T-cell (primary cell): Measurements from ENCODE around the gene PRELP. TPM values are rescaled to one million over a fixed set of nuclear protein-coding genes. Genes with fewer than 3 reads are reported as not detected.

Experiments
- ATAC-seq, 4 experiments: fragments of 200-7000 bp in 3 of 4; fragments of 150-1000 bp in 1 of 4; cut with Tn5 transposase; replicated peaks in 1 of 4; 1 replicate in 3 of 4; 2 replicates in 1 of 4; pipeline ENCODE4 v1.10.0; 2021; ENCODE audit warnings: moderate library complexity in 3 of 4, mild to moderate bottlenecking in 2 of 4, moderate number of reproducible peaks in 1 of 4
- CTCF ChIA-PET, 2 donors: fragments of 300-600 bp; sonication (Branson Sonifier 250); formaldehyde crosslinking; loops; one replicate each; lab custom pipeline; 2022; ENCODE audit warnings: antibody characterized with exemption in 2 of 2; lab: Charles Lee
- POLR2A ChIA-PET, 2 donors: fragments of 300-600 bp; sonication (Branson Sonifier 250); formaldehyde crosslinking; loops; one replicate each; lab custom pipeline; 2022; ENCODE audit warnings: antibody characterized with exemption in 2 of 2; lab: Charles Lee
- DNase-seq, 35 experiments: peaks; one replicate each; pipeline versions ENCODE4 v3.0.0 to v3.0.0-alpha.2; 2013 to 2023
- H3K27ac ChIP-seq: one replicate; pipeline ENCODE4 v1.5.1; 2013; ENCODE audit warnings: low read length
- H3K27me3 ChIP-seq, 2 experiments: replicated peaks in 1 of 2; 1 replicate in 1 of 2; 2 replicates in 1 of 2; pipeline versions ENCODE4 v1.6.1 to v1.7.0; 2013; ENCODE audit warnings: low read length in 1 of 2, mixed read lengths in 1 of 2; ENCODE audit not compliant: control insufficient read depth in 2 of 2, insufficient read depth in 2 of 2; ENCODE audit errors: extremely low read depth in 1 of 2
- H3K36me3 ChIP-seq, 2 donors: 1 replicate in 1 of 2; 2 replicates in 1 of 2; pipeline versions ENCODE4 v1.6.1 to v1.7.0; 2013; ENCODE audit warnings: low read length in 1 of 2; ENCODE audit not compliant: control insufficient read depth in 2 of 2, insufficient read depth in 1 of 2; ENCODE audit errors: extremely low read depth in 1 of 2
- H3K4me1 ChIP-seq, 2 experiments: 1 replicate in 1 of 2; 2 replicates in 1 of 2; pipeline versions ENCODE4 v1.6.1 to v1.7.0; 2013; ENCODE audit warnings: low read length in 2 of 2, mixed read lengths in 1 of 2; ENCODE audit not compliant: insufficient read depth in 2 of 2, control insufficient read depth in 1 of 2; ENCODE audit errors: extremely low read depth in 1 of 2
- H3K4me3 ChIP-seq, 2 donors: 1 replicate in 1 of 2; 2 replicates in 1 of 2; pipeline versions ENCODE4 v1.5.1 to v1.7.0; 2013; ENCODE audit warnings: mild to moderate bottlenecking in 2 of 2, low read length in 1 of 2, moderate library complexity in 1 of 2; ENCODE audit not compliant: control insufficient read depth in 1 of 2; ENCODE audit errors: extremely low read depth in 1 of 2
- H3K9me3 ChIP-seq: 2 replicates; pipeline ENCODE4 v1.7.0; 2013
- H3K27ac Mint-ChIP-seq, 2 donors: one replicate each; pipeline ENCODE4 v1.8.0; 2020 to 2021; ENCODE audit warnings: mild to moderate bottlenecking in 2 of 2, mixed read lengths in 2 of 2
- H3K27me3 Mint-ChIP-seq, 2 donors: one replicate each; pipeline ENCODE4 v1.8.0; 2021 to 2022; ENCODE audit warnings: mixed read lengths in 2 of 2
- H3K36me3 Mint-ChIP-seq: one replicate; pipeline ENCODE4 v1.8.0; 2021; ENCODE audit warnings: mixed read lengths
- H3K4me1 Mint-ChIP-seq, 3 donors: one replicate each; pipeline ENCODE4 v1.8.0; 2020 to 2022; ENCODE audit warnings: mixed read lengths in 3 of 3, mild to moderate bottlenecking in 1 of 3
- H3K4me3 Mint-ChIP-seq, 3 donors: one replicate each; pipeline ENCODE4 v1.8.0; 2020 to 2022; ENCODE audit warnings: mild to moderate bottlenecking in 3 of 3, mixed read lengths in 3 of 3, moderate library complexity in 3 of 3
- H3K9me3 Mint-ChIP-seq, 3 donors: one replicate each; pipeline ENCODE4 v1.8.0; 2020 to 2022; ENCODE audit warnings: mixed read lengths in 3 of 3
- WGBS: methylation state at CpG from one replicate; pipeline ENCODE4 v1.1.5; 2013; ENCODE audit warnings: missing lambda C conversion rate; ENCODE audit not compliant: insufficient coverage; 5-methylcytosine and 5-hydroxymethylcytosine counted together
- total RNA-seq, 35 experiments: library from RNA in 6 of 35; stranded (reverse) in 6 of 35; fragments of 120-200 nt in 1 of 35; gene quantifications; one replicate each; pipeline versions ENCODE4 v1.2.1 to v1.2.4 and lab custom pipeline; 2013 to 2026

The PRELP gene
- total RNA-seq, 5 donors from 2014 or later (not counting 1 experiment from before 2014, with no cell fraction given): 0.13 to 0.18 (median 0.13) TPM; not detected in 2

DNA sequence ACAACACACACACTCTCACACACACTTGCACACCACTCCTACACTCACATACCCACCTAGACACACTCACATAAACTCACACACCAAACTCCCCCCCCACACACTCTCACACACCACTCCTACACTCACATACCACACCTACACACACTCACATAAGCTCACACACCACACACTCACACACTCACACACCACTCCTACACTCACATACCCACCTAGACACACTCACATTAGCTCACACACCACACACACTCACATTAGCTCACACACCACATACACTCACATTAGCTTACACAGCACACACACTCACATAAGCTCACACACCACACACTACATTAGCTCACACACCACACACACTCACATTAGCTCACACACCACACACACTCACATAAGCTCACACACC, 51.4 kb downstream of the PRELP start:
- H3K27me3 Mint-ChIP-seq: no peaks in the 10 kb centered on the region
- CTCF ChIA-PET: no interaction called here
- no peaks in the 10 kb centered on the region for H3K36me3 Mint-ChIP-seq
- H3K27me3 ChIP-seq: no peaks in the 10 kb centered on the region
- no peak overlapping the region for H3K27ac Mint-ChIP-seq
- H3K4me1 ChIP-seq: peaks cover 0 to 4% of the 10 kb centered on the region in 2 experiments
- no peak overlapping the region for H3K27ac ChIP-seq
- ATAC-seq: no peak
- no peak overlapping the region for H3K4me3 Mint-ChIP-seq
- H3K4me1 Mint-ChIP-seq: peaks cover 0 to 2% (median 2%) of the 10 kb centered on the region in 3 donors
- H3K36me3 ChIP-seq: no peaks in the 10 kb centered on the region
- POLR2A ChIA-PET: no interaction called here
- H3K9me3 Mint-ChIP-seq: no peaks in the 10 kb centered on the region
- H3K4me3 ChIP-seq: no peak overlapping the region
- H3K9me3 ChIP-seq: no peaks in the 10 kb centered on the region
- no peak for DNase-seq

DNA sequence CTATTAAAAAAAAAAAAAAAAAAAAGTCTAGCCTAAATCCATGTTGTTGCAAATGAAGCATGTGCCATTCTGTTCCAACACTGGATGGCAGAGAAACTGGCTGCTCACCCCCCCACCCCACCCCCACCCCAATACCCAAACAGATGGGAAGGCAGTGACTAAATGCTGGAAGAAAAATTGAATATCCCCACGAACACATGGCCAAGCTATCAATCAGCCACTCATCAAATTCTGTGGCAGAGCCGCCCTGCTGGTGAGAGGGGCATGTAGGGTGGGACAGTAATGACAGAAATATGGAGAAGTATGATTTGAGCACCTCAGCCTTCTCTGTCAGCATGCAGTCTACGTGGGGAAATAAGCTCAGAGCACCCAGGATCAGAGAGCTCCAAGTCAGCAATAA, 52.5 kb downstream of the PRELP start:
- Mint-ChIP-seq H3K36me3 (no peaks in the 10 kb centered on the region), H3K4me1 (peaks cover 0 to 2% (median 2%) of the 10 kb centered on the region in 3 donors), H3K27me3 (no peaks in the 10 kb centered on the region), H3K27ac (no peak overlapping the region), H3K4me3 (no peak overlapping the region), H3K9me3 (no peaks in the 10 kb centered on the region)
- no CpG with 5 or more reads among the region's 3 CpGs for WGBS
- DNase-seq (no peak), ATAC-seq (no peak)
- Histone ChIP-seq H3K27ac (no peak overlapping the region), H3K36me3 (no peaks in the 10 kb centered on the region), H3K9me3 (no peaks in the 10 kb centered on the region), H3K4me1 (peaks cover 0 to 4% of the 10 kb centered on the region in 2 experiments), H3K27me3 (no peaks in the 10 kb centered on the region), H3K4me3 (no peak overlapping the region)
- POLR2A ChIA-PET: no interaction called here
- CTCF ChIA-PET: interaction anchor here in 1 of 2 donors (0.6 kb wide), 1 partner anchor 286 kb away, joined by 5 read pairs; no protein-coding TSS in a partner anchor

DNA sequence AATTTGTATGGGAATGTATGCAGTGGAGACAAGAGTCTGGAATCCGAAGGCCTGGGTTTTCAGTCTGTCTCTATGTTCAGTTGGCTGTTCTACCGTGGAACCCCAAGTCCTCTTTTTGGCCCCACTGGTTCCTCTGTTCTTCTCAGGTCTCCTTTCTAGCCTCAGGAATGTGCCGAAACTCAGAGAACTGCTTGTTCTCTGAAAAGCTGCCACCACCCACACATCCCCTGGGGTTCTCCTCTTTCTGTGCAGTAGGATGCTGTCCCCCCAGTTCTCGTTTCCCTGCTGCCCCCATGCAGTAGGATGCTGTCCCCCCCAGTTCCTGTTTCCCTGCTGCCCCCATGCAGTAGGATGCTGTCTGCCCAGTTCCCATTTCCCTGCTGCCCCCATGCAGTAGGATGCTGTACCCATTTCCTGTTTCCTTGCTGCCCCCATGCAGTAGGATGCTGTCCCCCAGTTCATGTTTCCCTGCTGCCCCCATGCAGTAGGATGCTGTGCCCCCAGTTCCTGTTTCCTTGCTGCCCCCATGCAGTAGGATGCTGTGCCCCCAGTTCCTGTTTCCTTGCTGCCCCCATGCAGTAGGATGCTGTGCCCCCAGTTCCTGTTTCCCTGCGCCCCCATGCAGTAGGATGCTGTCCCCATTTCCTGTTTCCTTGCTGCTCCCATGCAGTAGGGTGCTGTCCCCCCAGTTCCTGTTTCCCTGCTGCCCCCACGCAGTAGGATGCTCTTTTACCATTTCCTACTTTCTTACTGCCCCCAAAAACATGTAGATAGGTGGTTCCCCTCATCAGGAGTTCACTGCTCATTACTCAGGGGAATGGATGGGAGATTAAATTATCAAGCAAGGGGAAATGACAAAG, 53.6 kb downstream of the PRELP start:
- no peak for DNase-seq
- Histone ChIP-seq H3K36me3 (no peaks in the 10 kb centered on the region), H3K4me1 (peaks cover 0 to 4% of the 10 kb centered on the region in 2 experiments), H3K27ac (no peak overlapping the region), H3K9me3 (no peaks in the 10 kb centered on the region), H3K4me3 (no peak overlapping the region), H3K27me3 (no peaks in the 10 kb centered on the region)
- Mint-ChIP-seq H3K4me1 (peaks cover 0 to 2% (median 2%) of the 10 kb centered on the region in 3 donors), H3K36me3 (no peaks in the 10 kb centered on the region), H3K9me3 (no peaks in the 10 kb centered on the region), H3K4me3 (no peak overlapping the region), H3K27ac (no peak overlapping the region), H3K27me3 (no peaks in the 10 kb centered on the region)
- POLR2A ChIA-PET: no interaction called here
- WGBS: 30% methylated on average over 2 of the region's 6 CpGs
- no peak for ATAC-seq
- CTCF ChIA-PET: no interaction called here

DNA sequence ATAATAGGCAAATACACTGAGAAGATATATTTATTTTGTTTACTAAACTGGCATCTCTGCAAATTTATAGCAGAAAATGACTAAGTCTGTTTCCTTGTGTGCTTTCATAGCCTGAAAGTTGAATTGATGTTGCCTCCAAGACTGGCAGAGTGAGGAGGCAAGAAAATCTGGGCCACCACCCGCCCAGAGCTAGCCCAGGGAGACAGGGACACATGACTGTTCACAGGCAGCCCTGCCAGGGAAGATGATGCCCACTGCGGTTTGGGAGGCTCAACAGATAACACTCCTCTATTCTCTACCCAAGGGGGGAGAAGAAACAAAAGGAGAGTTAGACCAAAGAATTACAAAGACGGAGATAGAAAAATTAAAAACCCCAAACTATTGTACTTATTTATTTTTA, 55.5 kb downstream of the PRELP start:
- peaks cover 0 to 4% of the 10 kb centered on the region in 2 experiments for H3K4me1 ChIP-seq
- peaks cover 0 to 2% (median 2%) of the 10 kb centered on the region in 3 donors for H3K4me1 Mint-ChIP-seq
- DNase-seq (no peak), ATAC-seq (no peak)
- no peaks in the 10 kb centered on the region for H3K27me3 ChIP-seq
- H3K27me3 Mint-ChIP-seq: no peaks in the 10 kb centered on the region
- no peaks in the 10 kb centered on the region for H3K36me3 Mint-ChIP-seq
- H3K9me3 ChIP-seq: no peaks in the 10 kb centered on the region
- CTCF ChIA-PET: no interaction called here
- WGBS: no CpG with 5 or more reads among the region's 3 CpGs
- H3K4me3 Mint-ChIP-seq: no peak overlapping the region
- H3K36me3 ChIP-seq: no peaks in the 10 kb centered on the region
- POLR2A ChIA-PET: no interaction called here
- no peak overlapping the region for H3K4me3 ChIP-seq
- no peak overlapping the region for H3K27ac ChIP-seq
- no peaks in the 10 kb centered on the region for H3K9me3 Mint-ChIP-seq
- no peak overlapping the region for H3K27ac Mint-ChIP-seq

DNA sequence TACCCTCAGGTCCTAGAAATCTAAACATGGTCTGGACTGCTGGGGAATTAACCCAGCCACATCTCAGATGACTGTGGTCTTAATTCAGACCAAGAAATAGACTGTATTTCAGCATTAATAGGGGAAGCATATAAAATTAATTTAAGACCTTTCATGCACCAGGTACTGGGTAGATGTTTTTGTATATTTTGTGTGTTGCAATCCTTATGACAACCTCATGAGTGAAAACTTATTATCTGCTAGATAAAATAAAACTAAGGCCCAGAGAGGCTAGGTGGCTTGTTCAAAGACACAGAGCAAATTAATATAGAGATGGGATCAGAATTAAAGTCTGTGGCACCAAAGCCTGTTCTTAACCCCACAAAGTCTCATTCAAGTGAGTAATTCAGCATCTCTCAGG, 58.4 kb downstream of the PRELP start:
- ChIA-PET POLR2A (no interaction called here), CTCF (no interaction called here)
- Mint-ChIP-seq H3K27ac (no peak overlapping the region), H3K4me1 (peaks cover 0 to 2% (median 2%) of the 10 kb centered on the region in 3 donors), H3K36me3 (no peaks in the 10 kb centered on the region), H3K4me3 (no peak overlapping the region), H3K9me3 (no peaks in the 10 kb centered on the region), H3K27me3 (no peaks in the 10 kb centered on the region)
- Histone ChIP-seq H3K9me3 (no peaks in the 10 kb centered on the region), H3K36me3 (no peaks in the 10 kb centered on the region), H3K4me1 (peaks cover 0 to 3% of the 10 kb centered on the region in 2 experiments), H3K4me3 (no peak overlapping the region), H3K27me3 (no peaks in the 10 kb centered on the region), H3K27ac (no peak overlapping the region)
- no peak for DNase-seq
- ATAC-seq: no peak

DNA sequence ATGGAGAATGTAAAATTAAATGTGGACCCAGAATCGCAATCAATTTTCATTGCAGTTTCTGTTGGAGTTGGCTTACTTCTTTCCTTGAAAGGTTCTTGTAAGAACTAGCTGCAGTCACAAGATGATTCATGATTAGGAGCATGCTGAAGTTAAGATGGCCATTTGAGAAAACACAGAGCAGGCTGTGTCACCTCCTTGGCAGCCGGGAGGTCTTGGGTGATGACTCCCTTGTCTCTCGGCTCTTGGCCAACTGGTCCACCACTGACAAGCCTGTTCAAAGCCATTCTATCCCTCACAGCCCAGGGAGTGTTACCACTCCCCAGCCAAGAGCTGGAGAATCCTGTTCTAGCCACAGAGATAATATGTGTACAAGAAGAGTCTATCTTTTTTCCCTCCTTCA, 58.9 kb downstream of the PRELP start:
- no peak for ATAC-seq
- WGBS: 86% methylated on average over 3 of the region's 3 CpGs
- no peaks in the 10 kb centered on the region for H3K9me3 ChIP-seq
- CTCF ChIA-PET: interaction anchor here in 1 of 2 donors (0.6 kb wide), 1 partner anchor 92 kb away, joined by 3 read pairs; the partner anchor contains the start of gene ATP2B4
- Mint-ChIP-seq H3K27me3 (no peaks in the 10 kb centered on the region), H3K27ac (no peak overlapping the region), H3K4me1 (peaks cover 0 to under 1% (median under 1%) of the 10 kb centered on the region in 3 donors), H3K4me3 (no peak overlapping the region), H3K9me3 (no peaks in the 10 kb centered on the region), H3K36me3 (no peaks in the 10 kb centered on the region)
- H3K27ac ChIP-seq: no peak overlapping the region
- H3K4me3 ChIP-seq: no peak overlapping the region
- POLR2A ChIA-PET: interaction anchor here in 1 of 2 donors (0.6 kb wide), 1 partner anchor 168 kb away, joined by 3 read pairs; no protein-coding TSS in a partner anchor
- DNase-seq: no peak
- H3K36me3 ChIP-seq: no peaks in the 10 kb centered on the region
- no peaks in the 10 kb centered on the region for H3K4me1 ChIP-seq
- no peaks in the 10 kb centered on the region for H3K27me3 ChIP-seq
